HepG2 (cell line): ENCODE results near the gene GNPAT. TPM values are rescaled to one million over a fixed set of nuclear protein-coding genes. Genes with fewer than 3 reads are reported as not detected.

ENCODE experiments used
- ATAC-seq: fragments of 200-7000 bp; cut with Tn5 transposase; 3 replicates; pipeline ENCODE4 v1.9.1; 2020; ENCODE audit warnings: mild to moderate bottlenecking, moderate library complexity
- BruUV-seq: library from RNA; stranded (reverse); fragments of 400-500 nt; replicated peaks from 2 replicates; lab custom pipeline; 2021; lab: Mats Ljungman, UMichigan
- CTCF ChIA-PET: fragments of 300-600 bp; formaldehyde crosslinking; extraction: SDS; loops from one replicate; lab custom pipeline; 2021; ENCODE audit warnings: low total read pairs, inconsistent platforms, low intra/inter-chr PET ratio; lab: Yijun Ruan, JAX
- POLR2A ChIA-PET: fragments of 350-600 bp; sonication (Branson Sonifier 250); formaldehyde crosslinking; loops from one replicate; lab custom pipeline; 2020; ENCODE audit warnings: antibody characterized with exemption, inconsistent platforms; lab: Yijun Ruan, JAX
- DNase-seq: peaks from one replicate; pipeline ENCODE4 v3.0.0-alpha.2; 2015; ENCODE audit warnings: low spot score
- FAIRE-seq: peaks from 3 replicates; lab custom pipeline; 2011; peaks lifted over from hg19 to GRCh38; lab: Jason Lieb, UNC
- H2AFZ ChIP-seq: one replicate; pipeline ENCODE4 v1.6.1; 2011; ENCODE audit warnings: low read length, inconsistent platforms
- H3K27ac ChIP-seq: fragments of 300-600 bp; 3 replicates; pipeline ENCODE4 v1.8.0; 2011; ENCODE audit warnings: mixed run types, mild to moderate bottlenecking, mixed read lengths, low read length, inconsistent platforms; ENCODE audit not compliant: insufficient read depth; ENCODE audit errors: extremely low read length
- H3K27me3 ChIP-seq, 2 experiments: fragments of 200-600 bp in 1 of 2; 2 replicates in 1 of 2; 3 replicates in 1 of 2; pipeline versions ENCODE4 v1.6.0 to v1.8.0; 2011; ENCODE audit warnings: low read length in 2 of 2, mild to moderate bottlenecking in 2 of 2, moderate library complexity in 2 of 2, inconsistent platforms in 1 of 2; ENCODE audit not compliant: insufficient read depth in 2 of 2, control insufficient read depth in 1 of 2
- H3K36me3 ChIP-seq, 2 experiments: fragments of 200-600 bp in 1 of 2; replicated peaks in 1 of 2; 2 replicates in 1 of 2; 3 replicates in 1 of 2; pipeline versions ENCODE4 v1.5.1 to v1.8.0; 2011; ENCODE audit warnings: low read length in 2 of 2, inconsistent platforms in 1 of 2; ENCODE audit not compliant: insufficient read depth in 2 of 2, control insufficient read depth in 1 of 2
- H3K4me1 ChIP-seq: 2 replicates; pipeline ENCODE4 v1.5.1; 2012; ENCODE audit warnings: low read length, inconsistent platforms; ENCODE audit not compliant: insufficient read depth
- H3K4me2 ChIP-seq: 2 replicates; pipeline ENCODE4 v1.6.0; 2011; ENCODE audit warnings: low read depth, low read length, inconsistent platforms
- H3K4me3 ChIP-seq, 3 experiments: fragments of 200-600 bp in 1 of 3; sonication (generic), shearing (Covaris generic) in 1 of 3; replicated peaks in 1 of 3; 2 replicates each; pipeline ENCODE4 v1.5.1; 2011 to 2016; ENCODE audit warnings: low read length in 3 of 3, inconsistent platforms in 2 of 3, low read depth in 2 of 3, mild to moderate bottlenecking in 2 of 3, control low read depth in 1 of 3, mixed read lengths in 1 of 3; ENCODE audit not compliant: insufficient read depth in 1 of 3
- H3K79me2 ChIP-seq: one replicate; pipeline ENCODE4 v1.6.1; 2011; ENCODE audit warnings: low read length, inconsistent platforms; ENCODE audit not compliant: insufficient read depth
- H3K9ac ChIP-seq: 2 replicates; pipeline ENCODE4 v1.6.0; 2011; ENCODE audit warnings: mild to moderate bottlenecking, low read depth, low read length, inconsistent platforms; ENCODE audit not compliant: insufficient read depth
- H3K9me3 ChIP-seq: 2 replicates; pipeline ENCODE4 v1.5.1; 2012; ENCODE audit warnings: mild to moderate bottlenecking, low read length
- H4K20me1 ChIP-seq: 2 replicates; pipeline ENCODE4 v1.6.0; 2011; ENCODE audit warnings: inconsistent platforms, mild to moderate bottlenecking, low read length, moderate library complexity; ENCODE audit not compliant: insufficient read depth
- CC2D1A ChIP-seq: sonication (generic); formaldehyde crosslinking; IDR thresholded peaks from 2 replicates; pipeline ENCODE4 v1.8.1; 2023; ENCODE audit warnings: mild to moderate bottlenecking, missing genetic modification reagents
- CREB1 ChIP-seq, 2 experiments: fragments of 450-650 bp in 1 of 2; IDR thresholded peaks; 2 replicates each; pipeline ENCODE4 v1.6.1; 2016 to 2017; ENCODE audit warnings: control low read depth in 1 of 2, mild to moderate bottlenecking in 1 of 2, missing compliant biosample characterization in 1 of 2, missing genetic modification characterization in 1 of 2
- ESRRA ChIP-seq: sonication (generic); formaldehyde crosslinking; IDR thresholded peaks from 2 replicates; pipeline ENCODE4 v1.5.1; 2020; ENCODE audit warnings: mild to moderate bottlenecking, low read depth, missing genetic modification reagents
- FOXC1 ChIP-seq: sonication (generic); formaldehyde crosslinking; IDR thresholded peaks from 2 replicates; pipeline ENCODE4 v1.8.0; 2022; ENCODE audit warnings: mild to moderate bottlenecking, missing genetic modification reagents, borderline replicate concordance
- KAT7 ChIP-seq: IDR thresholded peaks from 2 replicates; pipeline ENCODE4 v1.6.1; 2018; ENCODE audit warnings: borderline replicate concordance, missing compliant biosample characterization
- NR2C2 ChIP-seq: sonication (generic); formaldehyde crosslinking; IDR thresholded peaks from 2 replicates; pipeline ENCODE4 v1.4.0; 2020; ENCODE audit warnings: missing genetic modification reagents, mild to moderate bottlenecking, moderate library complexity, borderline replicate concordance
- YY1 ChIP-seq: IDR thresholded peaks from 2 replicates; pipeline ENCODE4 v1.6.1; 2011; ENCODE audit warnings: low read length, low read depth, moderate library complexity, mild to moderate bottlenecking; ENCODE audit not compliant: insufficient read depth, insufficient replicate concordance
- ZBTB38 ChIP-seq: sonication (generic); formaldehyde crosslinking; IDR thresholded peaks from 2 replicates; pipeline ENCODE4 v1.5.1; 2020; ENCODE audit warnings: mild to moderate bottlenecking, missing genetic modification reagents
- ZNF12 ChIP-seq: sonication (generic); formaldehyde crosslinking; IDR thresholded peaks from 2 replicates; pipeline ENCODE4 v1.5.0; 2020; ENCODE audit warnings: missing genetic modification reagents
- ZNF225 ChIP-seq: sonication (generic); formaldehyde crosslinking; IDR thresholded peaks from 2 replicates; pipeline ENCODE4 v1.4.0; 2020; ENCODE audit warnings: mild to moderate bottlenecking, missing genetic modification reagents
- ZNF232 ChIP-seq: sonication (generic); formaldehyde crosslinking; IDR thresholded peaks from 2 replicates; pipeline ENCODE4 v1.4.0; 2020; ENCODE audit warnings: missing genetic modification reagents, borderline replicate concordance
- ZNF558 ChIP-seq: sonication (generic); formaldehyde crosslinking; IDR thresholded peaks from 2 replicates; pipeline ENCODE4 v1.9.0; 2022; ENCODE audit warnings: mild to moderate bottlenecking, missing genetic modification reagents, borderline replicate concordance
- ZNF646 ChIP-seq: sonication (generic); formaldehyde crosslinking; IDR thresholded peaks from 2 replicates; pipeline ENCODE4 v1.9.0; 2021; ENCODE audit warnings: mild to moderate bottlenecking, missing genetic modification reagents
- ZNF770 ChIP-seq: sonication (generic); formaldehyde crosslinking; IDR thresholded peaks from 2 replicates; pipeline ENCODE4 v1.5.0; 2020; ENCODE audit warnings: mild to moderate bottlenecking, missing genetic modification reagents
- WGBS: methylation state at CpG from one replicate; pipeline ENCODE4 v1.1.6; 2017; ENCODE audit warnings: low lambda C conversion rate; 5-methylcytosine and 5-hydroxymethylcytosine counted together
- in situ Hi-C: cut with HindIII; loops from 2 replicates; pipeline ENCODE4 v1.10.0; 2017; ENCODE audit warnings: low pct_unique_long_range_greater_than_20kb; ENCODE audit not compliant: extremely low pct_ligation_motif_present
- intact Hi-C: fragments of 100-400 bp; cut with micrococcal nuclease; formaldehyde crosslinking; loops from one replicate; pipeline ENCODE4 v1.10.0; 2022; ENCODE audit not compliant: unreplicated experiment
- polyA plus RNA-seq, 8 experiments: library from polyadenylated mRNA; depleted of rRNA in 3 of 8; stranded (reverse) in 7 of 8; unstranded in 1 of 8; fragments of >200 nt; fragmentation: Illumina TruSeq in 4 of 8; extraction: Trizol in 4 of 8; gene quantifications; 2 replicates each; pipeline versions ENCODE4 v1.2.1 to v1.2.3, GENCODE V29; 2011 to 2016; ENCODE audit warnings: low read depth in 4 of 8, missing spikeins in 1 of 8, mixed read lengths in 1 of 8; ENCODE audit not compliant: insufficient read depth in 1 of 8
- total RNA-seq, 5 experiments: library from RNA; depleted of rRNA; stranded (reverse); fragments of >200 nt; fragmentation: Illumina TruSeq; extraction: Trizol; gene quantifications; 2 replicates each; pipeline ENCODE4 v1.2.3, GENCODE V29; 2016; ENCODE audit warnings: low read depth in 1 of 5

The GNPAT gene
- total and polyA plus RNA-seq, 2 of the 13 experiments (the other 11 are each of a cell fraction or from before 2014, with no cell fraction given): 58.3 to 114 TPM

- FAIRE-seq (peak; percentile 89), ATAC-seq (peak; percentile 86), DNase-seq (peak; percentile 98)
- Histone ChIP-seq H4K20me1 (no peaks in the 10 kb centered on the region), H3K9me3 (no peaks in the 10 kb centered on the region), H2AFZ (no peak overlapping the region), H3K4me2 (peak overlapping the region; percentile 74), H3K4me3 (peak overlapping the region in 1 of 3 experiments; percentile 47; a peak in 1 of 6 replicates), H3K79me2 (peaks cover 15% of the 10 kb centered on the region), H3K36me3 (peaks cover 5 to 12% of the 10 kb centered on the region in 2 experiments; a peak in 3 of 5 replicates), H3K4me1 (peaks cover 76% of the 10 kb centered on the region), H3K9ac (peak overlapping the region; percentile 76), H3K27me3 (no peaks in the 10 kb centered on the region), H3K27ac (peak overlapping the region; percentile 98)
- WGBS: under 1% methylated on average over 8 of the region's 8 CpGs
- ChIA-PET POLR2A (interaction anchor here (0.6 to 4.0 kb wide), 12 partner anchors 9 to 520 kb away, joined by 3 to 47 read pairs (median 5); partner anchors contain the start of genes AGT, C1orf198, EXOC8 and GNPAT), CTCF (no interaction called here)
- intact Hi-C loops: loop anchor here (2.0 kb wide), 1 partner anchor 15 kb away; no protein-coding TSS in a partner anchor
- in situ Hi-C loops: no loop called here
- no TSS peak for BruUV-seq
- TF ChIP-seq ZNF558 (CRISPR knock-in tag): no peak
- no peak for TF ChIP-seq CREB1 (IDR thresholded peaks at IDR 0.05)
- peak; percentile 75 for TF ChIP-seq CREB1 (CRISPR knock-in tag; IDR thresholded peaks at IDR 0.05)
- TF ChIP-seq ZNF232 (CRISPR knock-in tag): peak; percentile 57; the same call in 1 of the 2 replicates
- TF ChIP-seq YY1: peak; percentile 68
- no peak for TF ChIP-seq ZNF225 (CRISPR knock-in tag)
- peak; percentile 59; the same call in 1 of the 2 replicates for TF ChIP-seq ZNF12 (CRISPR knock-in tag)
- no peak for TF ChIP-seq ZBTB38 (CRISPR knock-in tag)
- no peak for TF ChIP-seq CC2D1A (CRISPR knock-in tag)
- TF ChIP-seq ESRRA: no peak
- 0 out of 2 replicates have a peak, but pooled peaks have one; percentile 38 for TF ChIP-seq NR2C2 (CRISPR knock-in tag)
- peak; percentile 50 for TF ChIP-seq ZNF770 (CRISPR knock-in tag)
- TF ChIP-seq FOXC1 (CRISPR knock-in tag): no peak
- no peak for TF ChIP-seq ZNF646 (CRISPR knock-in tag)
- no peak for TF ChIP-seq KAT7 (CRISPR knock-in tag)
Measured at GRCh38 chr1:231233735-231234417, 7.1 kb upstream of the GNPAT start.
